ENCODE results near the gene SHB.

SHB gene

DNA sequence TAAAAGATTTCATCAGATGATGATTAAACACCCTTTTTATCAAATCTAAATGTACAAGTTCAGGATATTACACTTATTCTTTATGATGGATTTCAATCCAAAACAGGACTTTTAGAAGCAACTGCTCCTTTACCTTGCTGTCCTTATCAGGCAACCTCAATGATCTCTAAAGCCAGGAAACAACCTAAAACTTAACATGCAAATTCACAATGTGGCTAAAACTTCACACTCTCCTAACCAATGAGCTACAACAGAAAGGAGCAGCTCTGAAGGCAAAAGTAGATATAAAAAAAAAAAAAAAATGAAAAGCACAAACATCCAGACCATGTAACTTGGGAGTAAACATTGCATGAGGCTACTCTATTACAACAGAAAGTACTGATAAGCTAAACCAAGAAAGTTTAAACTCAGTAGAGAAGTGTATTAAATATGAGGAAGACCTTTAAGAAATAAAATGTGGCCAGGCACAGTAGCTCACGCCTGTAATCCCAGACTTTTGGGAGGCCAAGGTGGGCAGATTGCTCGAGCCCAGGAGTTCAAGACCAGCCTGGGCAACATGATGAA lies 188.0 kb downstream of the SHB start:
- DNase-seq = no peak

DNA sequence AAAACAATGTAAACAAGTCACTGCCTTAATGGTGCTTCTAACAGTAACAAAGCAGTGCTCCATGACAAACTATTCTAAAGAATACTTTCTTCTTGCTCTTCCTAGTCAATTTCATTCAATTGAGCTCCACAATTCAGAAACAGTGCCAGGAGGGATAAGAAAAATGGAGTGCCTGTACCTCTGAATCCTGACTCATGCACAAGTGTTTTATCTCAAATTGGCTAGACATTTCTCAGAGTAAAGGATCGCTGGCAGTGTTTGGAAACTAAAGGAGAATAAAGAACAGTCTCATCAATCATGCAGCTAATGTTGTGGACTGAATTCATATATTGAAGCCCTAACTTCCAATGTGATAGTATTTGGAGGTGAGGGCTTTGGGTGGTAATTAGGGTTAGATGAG lies 192.7 kb downstream of the SHB start:
- DNase-seq = no peak

DNA sequence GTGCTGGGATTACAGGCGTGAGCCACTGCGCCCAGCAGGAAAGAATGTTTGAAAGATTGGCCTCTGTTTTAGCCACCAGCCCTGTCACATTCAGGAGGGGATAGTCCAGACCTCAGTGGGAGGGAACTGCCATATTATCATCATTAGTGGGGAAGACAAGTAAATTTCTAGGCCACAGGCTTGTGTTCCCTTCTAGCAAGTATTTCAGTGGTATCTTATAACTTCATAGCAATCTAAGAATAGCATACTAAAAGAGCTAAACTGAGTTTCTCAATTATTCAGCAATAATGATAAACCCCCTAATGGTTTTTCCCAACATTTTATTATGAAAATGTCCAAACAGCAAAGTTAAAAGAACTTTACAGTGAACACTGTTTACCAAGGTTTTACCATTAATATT lies 195.1 kb downstream of the SHB start:
- no peak for DNase-seq

DNA sequence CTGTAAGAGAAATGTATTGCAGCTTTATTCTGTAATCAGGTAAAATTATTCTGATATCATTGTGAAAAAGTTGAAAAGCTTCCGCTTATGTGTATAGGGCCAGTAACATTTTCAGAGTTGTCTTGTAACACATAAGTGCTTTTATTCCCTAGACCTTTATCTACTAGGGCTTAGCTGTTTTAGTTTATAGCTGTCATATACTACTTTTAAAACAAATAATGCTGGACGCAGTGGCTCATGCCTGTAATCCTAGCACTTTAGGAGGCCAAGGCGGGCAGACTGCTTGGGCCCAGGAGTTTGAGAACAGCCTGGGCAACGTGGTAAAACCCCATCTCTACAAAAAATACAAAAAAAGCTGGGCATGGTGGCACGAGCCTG lies 198.2 kb downstream of the SHB start:
- no peak for DNase-seq

DNA sequence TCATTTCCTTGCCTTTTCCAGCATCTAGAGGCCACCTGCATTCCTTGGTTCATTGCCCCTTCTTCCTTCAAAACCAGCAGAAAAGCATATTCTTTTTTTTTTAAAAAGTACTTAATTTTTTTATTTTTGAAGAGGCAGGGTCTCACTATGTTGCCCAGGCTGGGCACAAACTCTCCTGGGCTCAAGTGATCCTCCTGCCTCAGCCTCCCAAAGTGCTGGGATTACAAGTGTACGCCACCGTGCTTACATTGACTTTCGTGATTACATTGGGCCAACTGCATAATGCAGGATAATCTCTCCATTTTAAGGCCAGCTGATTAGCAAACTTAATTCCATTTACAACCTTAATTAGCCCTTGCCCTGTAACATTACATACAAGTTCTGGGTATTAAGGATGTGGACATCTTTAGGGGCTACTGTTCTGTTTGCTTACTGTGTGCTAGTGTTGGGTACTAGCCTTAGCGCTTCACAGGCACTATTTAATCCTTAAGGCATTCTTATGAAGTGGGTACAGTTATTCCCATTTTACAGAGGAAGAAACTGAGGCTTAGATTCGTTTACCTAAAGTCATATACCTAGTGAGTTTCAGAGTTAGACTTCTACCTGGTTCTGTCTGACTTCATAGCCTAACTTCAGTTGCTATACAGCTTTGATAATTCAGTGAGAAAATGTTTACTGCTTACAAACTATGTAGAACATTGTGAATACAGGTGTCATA lies 198.8 kb downstream of the SHB start:
- no peak for DNase-seq

Data from activated T-cell treated with anti-CD3 and anti-CD28 coated beads for 4 hours (primary cell).